Osteocyte (in vitro differentiated cells): ENCODE measurements around the gene KRTAP10-10. TPM values are rescaled to one million over a fixed set of nuclear protein-coding genes. Genes with fewer than 3 reads are reported as not detected.

Experiments
- DNase-seq: peaks from one replicate; pipeline ENCODE4 v3.0.0; 2021; ENCODE audit warnings: mixed read lengths; ENCODE audit not compliant: unreplicated experiment; ENCODE audit errors: extremely low spot score
- H3K27ac Mint-ChIP-seq: one replicate; pipeline ENCODE4 v1.8.0; 2021; ENCODE audit warnings: mild to moderate bottlenecking, mixed read lengths; ENCODE audit not compliant: unreplicated experiment
- H3K27me3 Mint-ChIP-seq: one replicate; pipeline ENCODE4 v1.8.0; 2021; ENCODE audit warnings: mixed read lengths; ENCODE audit not compliant: unreplicated experiment
- H3K36me3 Mint-ChIP-seq: one replicate; pipeline ENCODE4 v1.8.0; 2021; ENCODE audit warnings: mixed read lengths; ENCODE audit not compliant: unreplicated experiment
- H3K4me1 Mint-ChIP-seq: one replicate; pipeline ENCODE4 v1.8.0; 2021; ENCODE audit warnings: mixed read lengths; ENCODE audit not compliant: unreplicated experiment
- H3K4me3 Mint-ChIP-seq: one replicate; pipeline ENCODE4 v1.8.0; 2021; ENCODE audit warnings: mild to moderate bottlenecking, moderate library complexity, mixed read lengths; ENCODE audit not compliant: unreplicated experiment
- H3K9me3 Mint-ChIP-seq: one replicate; pipeline ENCODE4 v1.8.0; 2021; ENCODE audit warnings: mixed read lengths; ENCODE audit not compliant: unreplicated experiment
- total RNA-seq: library from RNA; stranded (reverse); gene quantifications from 2 replicates; pipeline ENCODE4 v1.2.1, GENCODE V29; 2021
- TF ChIP-seq, protein P1 (sequence below): fragments of 200-600 bp; sonication (generic); IDR thresholded peaks from 2 replicates; pipeline ENCODE4 v1.5.0; 2021; ENCODE audit warnings: antibody characterized with exemption, mild to moderate bottlenecking, moderate library complexity

The KRTAP10-10 gene
- total RNA-seq, 1 donor from 2014 or later: not detected

DNA sequence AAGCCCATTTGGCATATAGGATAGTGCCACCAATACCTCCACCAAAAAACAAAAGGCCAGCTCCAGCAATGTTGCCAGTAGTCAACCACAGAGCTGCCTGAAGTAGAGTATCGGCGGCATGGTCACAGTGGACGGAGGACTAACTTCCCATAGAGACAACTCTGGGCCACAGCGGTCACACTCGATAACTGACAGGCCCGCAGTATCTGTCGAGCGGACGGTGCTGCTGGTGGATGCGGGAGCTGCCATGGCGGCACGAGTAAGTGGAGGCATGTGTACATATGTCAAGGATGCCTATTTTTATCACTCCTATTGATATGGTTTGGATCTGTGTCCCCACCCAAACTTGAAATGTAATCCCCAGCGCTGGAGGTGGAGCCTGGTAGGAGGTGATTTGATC lies 40.7 kb downstream of the KRTAP10-10 start:
- Mint-ChIP-seq H3K27me3 (peaks cover 58% of the 10 kb centered on the region), H3K27ac (no peak overlapping the region), H3K4me1 (no peaks in the 10 kb centered on the region), H3K9me3 (peaks cover 13% of the 10 kb centered on the region), H3K36me3 (no peaks in the 10 kb centered on the region), H3K4me3 (no peak overlapping the region)
- DNase-seq: peak; percentile 72
- TF ChIP-seq, protein P1, sequence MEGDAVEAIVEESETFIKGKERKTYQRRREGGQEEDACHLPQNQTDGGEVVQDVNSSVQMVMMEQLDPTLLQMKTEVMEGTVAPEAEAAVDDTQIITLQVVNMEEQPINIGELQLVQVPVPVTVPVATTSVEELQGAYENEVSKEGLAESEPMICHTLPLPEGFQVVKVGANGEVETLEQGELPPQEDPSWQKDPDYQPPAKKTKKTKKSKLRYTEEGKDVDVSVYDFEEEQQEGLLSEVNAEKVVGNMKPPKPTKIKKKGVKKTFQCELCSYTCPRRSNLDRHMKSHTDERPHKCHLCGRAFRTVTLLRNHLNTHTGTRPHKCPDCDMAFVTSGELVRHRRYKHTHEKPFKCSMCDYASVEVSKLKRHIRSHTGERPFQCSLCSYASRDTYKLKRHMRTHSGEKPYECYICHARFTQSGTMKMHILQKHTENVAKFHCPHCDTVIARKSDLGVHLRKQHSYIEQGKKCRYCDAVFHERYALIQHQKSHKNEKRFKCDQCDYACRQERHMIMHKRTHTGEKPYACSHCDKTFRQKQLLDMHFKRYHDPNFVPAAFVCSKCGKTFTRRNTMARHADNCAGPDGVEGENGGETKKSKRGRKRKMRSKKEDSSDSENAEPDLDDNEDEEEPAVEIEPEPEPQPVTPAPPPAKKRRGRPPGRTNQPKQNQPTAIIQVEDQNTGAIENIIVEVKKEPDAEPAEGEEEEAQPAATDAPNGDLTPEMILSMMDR: no peak

DNA sequence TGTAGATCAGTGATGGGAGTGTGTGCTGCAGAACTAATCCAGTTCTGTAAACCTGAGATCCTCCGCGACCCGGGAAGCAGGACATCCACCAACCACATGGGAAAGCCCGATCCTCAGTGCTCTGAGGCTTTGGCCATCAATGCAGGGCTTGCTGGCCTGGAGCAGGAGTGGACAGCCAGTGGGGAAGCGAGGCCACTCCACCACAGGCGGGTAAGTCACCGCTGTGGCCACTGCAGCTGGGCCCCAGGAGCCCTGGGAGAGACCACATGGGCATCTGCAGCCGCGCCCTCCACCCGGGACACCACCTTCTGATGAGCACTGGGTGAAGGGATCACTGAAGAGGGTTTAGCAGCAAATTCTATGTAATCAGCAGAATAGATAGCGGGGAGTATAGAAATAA lies 44.0 kb downstream of the KRTAP10-10 start:
- Mint-ChIP-seq H3K27ac (no peak overlapping the region), H3K27me3 (peaks cover 65% of the 10 kb centered on the region), H3K9me3 (no peaks in the 10 kb centered on the region), H3K4me3 (no peak overlapping the region), H3K36me3 (no peaks in the 10 kb centered on the region), H3K4me1 (no peaks in the 10 kb centered on the region)
- TF ChIP-seq, protein P1: no peak
- DNase-seq: peak; percentile 69

DNA sequence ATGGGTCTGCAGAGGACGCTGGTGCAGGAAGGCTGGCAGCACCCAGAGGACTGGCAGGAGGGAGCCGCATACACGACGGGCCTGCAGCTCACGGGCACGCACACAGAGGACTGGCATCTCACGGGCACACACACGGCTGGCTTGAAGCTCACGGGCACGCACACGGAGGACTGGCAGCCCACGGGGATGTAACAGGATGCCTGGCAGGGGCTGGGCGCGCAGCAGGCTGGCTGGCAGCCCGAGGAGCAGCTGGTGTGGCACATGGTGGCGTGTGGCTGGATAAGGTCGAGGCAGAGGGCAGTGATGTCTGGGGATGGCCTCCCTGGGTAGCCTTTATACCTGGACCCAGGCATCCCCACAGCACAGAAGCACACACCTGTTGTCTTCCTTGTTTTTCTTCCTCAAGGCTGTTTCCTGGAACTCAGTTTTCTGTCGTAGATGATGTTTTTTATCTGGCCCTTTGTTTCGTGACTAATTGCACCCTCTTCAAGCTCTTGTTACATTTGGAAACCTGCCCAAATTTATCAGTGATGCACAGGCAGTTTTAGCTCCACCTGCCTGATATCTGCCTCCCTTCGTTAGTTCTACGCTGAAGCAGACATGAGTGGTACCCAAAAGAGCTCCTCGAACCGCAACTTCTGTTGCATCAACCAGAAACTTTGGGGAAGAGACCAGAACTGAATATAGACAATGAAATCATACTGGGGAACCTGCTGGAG lies 44.9 kb downstream of the KRTAP10-10 start, which contains the start of gene KRTAP12-1:
Gene KRTAP12-1, minus strand, starts transcription at position 303 of the 719 bp plus-strand sequence. Its CDS starts 40 bp downstream, at position 263.
- TF ChIP-seq, protein P1: no peak
- Mint-ChIP-seq H3K4me3 (no peak within 1 kb of the TSS), H3K4me1 (peaks cover 6% of the 10 kb centered on the region), H3K9me3 (no peaks in the 10 kb centered on the region), H3K27ac (no peak within 1 kb of the TSS), H3K36me3 (no peaks in the 10 kb centered on the region), H3K27me3 (peaks cover 66% of the 10 kb centered on the region)
- DNase-seq: peak; percentile 75

DNA sequence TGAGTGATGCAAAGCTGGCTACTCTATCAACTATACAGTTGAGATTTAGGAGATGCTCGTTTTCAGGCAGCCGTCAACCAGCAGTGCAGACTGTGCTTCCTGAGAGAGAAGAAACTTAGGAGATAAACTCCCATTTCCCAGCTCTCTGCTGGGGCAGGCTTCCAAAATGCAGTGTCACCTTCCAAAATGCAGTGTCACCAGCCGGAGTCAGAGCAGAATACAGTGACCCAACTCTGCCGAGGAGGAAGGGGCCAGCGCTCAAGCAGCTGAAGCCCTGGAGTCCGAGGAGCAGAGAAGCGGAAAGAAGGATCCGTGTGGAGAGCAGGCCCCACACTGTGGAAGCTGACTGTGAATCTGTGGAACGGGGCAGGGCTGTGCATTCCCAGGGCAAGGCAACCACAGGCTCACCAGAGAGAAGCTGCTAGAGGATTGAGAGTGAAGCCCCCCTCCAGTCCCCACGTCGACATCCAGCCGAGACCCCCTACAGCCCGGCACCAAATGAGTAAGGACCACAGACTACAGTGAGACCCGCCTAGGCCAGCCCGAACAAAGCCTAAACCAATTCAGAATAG lies 45.5 kb downstream of the KRTAP10-10 start:
- H3K27ac Mint-ChIP-seq: no peak overlapping the region
- peaks cover 72% of the 10 kb centered on the region for H3K27me3 Mint-ChIP-seq
- peak; percentile 42 for DNase-seq
- H3K9me3 Mint-ChIP-seq: no peaks in the 10 kb centered on the region
- H3K4me1 Mint-ChIP-seq: peaks cover 11% of the 10 kb centered on the region
- TF ChIP-seq, protein P1: no peak
- no peaks in the 10 kb centered on the region for H3K36me3 Mint-ChIP-seq
- H3K4me3 Mint-ChIP-seq: no peak overlapping the region

DNA sequence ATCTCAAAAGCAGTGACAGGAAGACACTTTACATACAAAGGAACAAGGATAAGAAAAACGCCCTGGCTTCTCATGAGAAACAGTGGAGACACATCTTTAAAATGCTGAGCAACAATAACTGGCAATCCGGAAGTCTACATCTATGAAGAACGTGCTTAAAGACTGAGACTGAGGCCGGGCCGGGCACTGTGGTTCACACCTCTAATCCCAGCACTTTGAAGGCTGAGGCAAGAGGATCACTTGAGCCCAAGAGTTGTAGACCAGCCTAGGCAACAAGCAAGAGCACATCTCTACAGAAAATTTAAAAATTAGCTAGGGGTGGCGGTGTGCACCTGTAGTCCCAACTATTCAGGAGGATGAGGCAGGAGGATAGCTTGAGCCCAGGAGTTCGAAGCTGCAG lies 46.9 kb downstream of the KRTAP10-10 start:
- no peak overlapping the region for H3K27ac Mint-ChIP-seq
- DNase-seq: peak; percentile 56
- H3K4me1 Mint-ChIP-seq: peaks cover 15% of the 10 kb centered on the region
- no peaks in the 10 kb centered on the region for H3K9me3 Mint-ChIP-seq
- H3K27me3 Mint-ChIP-seq: peaks cover 81% of the 10 kb centered on the region
- TF ChIP-seq, protein P1: no peak
- H3K4me3 Mint-ChIP-seq: no peak overlapping the region
- H3K36me3 Mint-ChIP-seq: no peaks in the 10 kb centered on the region
